H1 (cell line): ENCODE results near the gene VARS2. TPM values are rescaled to one million over a fixed set of nuclear protein-coding genes. Genes with fewer than 3 reads are reported as not detected.

Experiments
- CTCF ChIA-PET: fragments of 300-600 bp; sonication (Branson Sonifier 250); formaldehyde crosslinking; loops from one replicate; lab custom pipeline; 2021; ENCODE audit not compliant: partially characterized antibody; lab: Charles Lee
- POLR2A ChIA-PET: fragments of 300-600 bp; sonication (Branson Sonifier 250); formaldehyde crosslinking; loops from one replicate; lab custom pipeline; 2021; ENCODE audit warnings: inconsistent platforms; ENCODE audit not compliant: partially characterized antibody; lab: Charles Lee
- DNase-seq, 2 experiments: peaks; one replicate each; pipeline versions ENCODE4 v3.0.0 to v3.0.0-alpha.2; 2010 to 2022; ENCODE audit warnings: low spot score in 2 of 2, low read depth in 1 of 2, mixed read lengths in 1 of 2
- FAIRE-seq: peaks from 2 replicates; lab custom pipeline; 2011; peaks lifted over from hg19 to GRCh38; lab: Jason Lieb, UNC
- H2AFZ ChIP-seq: 2 replicates; pipeline ENCODE4 v1.8.1; 2012; ENCODE audit warnings: low read length, inconsistent platforms
- H2AK5ac ChIP-seq: 2 replicates; pipeline ENCODE4 v1.6.1; 2013; ENCODE audit warnings: low read depth, low read length
- H2BK120ac ChIP-seq: replicated peaks from 2 replicates; pipeline ENCODE3; 2013; ENCODE audit warnings: low read depth, low read length, inconsistent platforms
- H2BK12ac ChIP-seq: 2 replicates; pipeline ENCODE4 v1.6.1; 2013; ENCODE audit warnings: low read depth, low read length
- H2BK15ac ChIP-seq: 2 replicates; pipeline ENCODE4 v1.6.1; 2013; ENCODE audit warnings: low read length
- H2BK20ac ChIP-seq: 2 replicates; pipeline ENCODE4 v1.6.1; 2013; ENCODE audit warnings: low read length
- H2BK5ac ChIP-seq: 2 replicates; pipeline ENCODE4 v1.6.1; 2013; ENCODE audit warnings: low read depth, low read length
- H3K14ac ChIP-seq: 2 replicates; pipeline ENCODE4 v1.6.1; 2013; ENCODE audit warnings: inconsistent platforms; ENCODE audit not compliant: insufficient read length
- H3K18ac ChIP-seq: 2 replicates; pipeline ENCODE4 v1.6.1; 2013; ENCODE audit warnings: low read length; ENCODE audit errors: extremely low read depth
- H3K23ac ChIP-seq: 2 replicates; pipeline ENCODE4 v1.6.1; 2013; ENCODE audit warnings: inconsistent platforms; ENCODE audit not compliant: insufficient read length
- H3K23me2 ChIP-seq: 2 replicates; pipeline ENCODE4 v1.6.1; 2013; ENCODE audit warnings: low read depth, low read length
- H3K27ac ChIP-seq: 2 replicates; pipeline ENCODE4 v1.6.1; 2011; ENCODE audit warnings: low read depth, low read length, inconsistent platforms
- H3K27me3 ChIP-seq, 4 experiments: replicated peaks in 1 of 4; 1 replicate in 1 of 4; 2 replicates in 3 of 4; pipeline versions ENCODE4 v1.6.1 to v1.8.1; 2011 to 2013; ENCODE audit warnings: low read length in 3 of 4, mild to moderate bottlenecking in 3 of 4, inconsistent platforms in 2 of 4, mixed read lengths in 2 of 4, moderate library complexity in 1 of 4; ENCODE audit not compliant: control insufficient read depth in 3 of 4, insufficient read depth in 3 of 4; ENCODE audit errors: extremely low read depth in 1 of 4
- H3K36me3 ChIP-seq, 4 experiments: 2 replicates each; pipeline versions ENCODE4 v1.6.1 to v1.8.1; 2011 to 2013; ENCODE audit warnings: mild to moderate bottlenecking in 4 of 4, low read length in 3 of 4, moderate library complexity in 2 of 4, control low read depth in 1 of 4, inconsistent platforms in 1 of 4; ENCODE audit not compliant: insufficient read depth in 4 of 4, control insufficient read depth in 2 of 4
- H3K4ac ChIP-seq: replicated peaks from 2 replicates; pipeline ENCODE3; 2013; ENCODE audit warnings: low read length, low read depth, mixed read lengths, inconsistent platforms; ENCODE audit not compliant: insufficient read length
- H3K4me1 ChIP-seq, 4 experiments: replicated peaks in 1 of 4; 1 replicate in 1 of 4; 2 replicates in 3 of 4; pipeline versions ENCODE4 v1.6.1 to v1.8.1; 2011 to 2013; ENCODE audit warnings: low read length in 3 of 4, inconsistent platforms in 2 of 4, mixed read lengths in 1 of 4; ENCODE audit not compliant: insufficient read depth in 4 of 4, control insufficient read depth in 3 of 4
- H3K4me2 ChIP-seq, 2 experiments: 2 replicates each; pipeline versions ENCODE4 v1.6.1 to v1.8.1; 2011 to 2013; ENCODE audit warnings: low read depth in 2 of 2, low read length in 2 of 2, control low read depth in 1 of 2, inconsistent platforms in 1 of 2, mild to moderate bottlenecking in 1 of 2; ENCODE audit not compliant: insufficient read depth in 1 of 2
- H3K4me3 ChIP-seq, 4 experiments: fragments of 200-600, 300-600 bp in 1 of 4; sonication (generic), shearing (Covaris generic), sonication (Bioruptor Twin) in 1 of 4; 2 replicates each; pipeline versions ENCODE4 v1.5.1 to v1.8.1; 2011 to 2016; ENCODE audit warnings: low read length in 4 of 4, low read depth in 3 of 4, control low read depth in 2 of 4, inconsistent platforms in 2 of 4, mild to moderate bottlenecking in 2 of 4, mixed read lengths in 1 of 4, moderate library complexity in 1 of 4; ENCODE audit not compliant: insufficient read depth in 2 of 4; ENCODE audit errors: extremely low read depth in 1 of 4
- H3K56ac ChIP-seq: replicated peaks from 2 replicates; pipeline ENCODE3; 2013; ENCODE audit warnings: low read depth, mild to moderate bottlenecking, mixed read lengths, low read length, inconsistent platforms; ENCODE audit not compliant: insufficient read length
- H3K79me1 ChIP-seq: 2 replicates; pipeline ENCODE4 v1.6.1; 2013; ENCODE audit warnings: low read depth, low read length, control low read depth
- H3K79me2 ChIP-seq, 2 experiments: 2 replicates each; pipeline versions ENCODE4 v1.6.1 to v1.8.1; 2012 to 2013; ENCODE audit warnings: low read length in 2 of 2, mild to moderate bottlenecking in 2 of 2, inconsistent platforms in 1 of 2; ENCODE audit not compliant: insufficient read depth in 2 of 2, control insufficient read depth in 1 of 2
- H3K9ac ChIP-seq, 4 experiments: replicated peaks in 1 of 4; 1 replicate in 1 of 4; 2 replicates in 3 of 4; pipeline versions ENCODE4 v1.6.1 to v1.8.1; 2011 to 2013; ENCODE audit warnings: low read depth in 3 of 4, low read length in 3 of 4, control low read depth in 2 of 4, mild to moderate bottlenecking in 2 of 4, moderate library complexity in 2 of 4, inconsistent platforms in 1 of 4; ENCODE audit errors: extremely low read depth in 1 of 4
- H3K9me3 ChIP-seq, 2 experiments: 2 replicates each; pipeline versions ENCODE4 v1.6.1 to v1.8.1; 2012 to 2013; ENCODE audit warnings: mild to moderate bottlenecking in 2 of 2, moderate library complexity in 2 of 2, control low read depth in 1 of 2, inconsistent platforms in 1 of 2, low read depth in 1 of 2, low read length in 1 of 2, mixed read lengths in 1 of 2; ENCODE audit not compliant: insufficient read depth in 2 of 2
- H4K20me1 ChIP-seq, 2 experiments: replicated peaks in 1 of 2; 2 replicates each; pipeline versions ENCODE3 to v1.8.1; 2011 to 2013; ENCODE audit warnings: inconsistent platforms in 2 of 2, low read length in 2 of 2, mild to moderate bottlenecking in 1 of 2; ENCODE audit not compliant: insufficient read depth in 2 of 2, control insufficient read depth in 1 of 2
- H4K5ac ChIP-seq: 2 replicates; pipeline ENCODE4 v1.6.1; 2013; ENCODE audit warnings: low read length, low read depth, mixed read lengths, inconsistent platforms; ENCODE audit not compliant: insufficient read length
- H4K8ac ChIP-seq: 2 replicates; pipeline ENCODE4 v1.8.0; 2013; ENCODE audit warnings: mild to moderate bottlenecking, moderate library complexity, low read length, inconsistent platforms; ENCODE audit not compliant: insufficient read depth; ENCODE audit errors: extremely low read depth
- H4K91ac ChIP-seq: replicated peaks from 2 replicates; pipeline ENCODE3; 2013; ENCODE audit warnings: low read length, mixed read lengths, inconsistent platforms; ENCODE audit not compliant: insufficient read length
- BCL11A ChIP-seq, 2 experiments: IDR thresholded peaks; one replicate each; pipeline ENCODE4 v1.6.1; 2011; ENCODE audit warnings: low read depth in 2 of 2, low read length in 2 of 2, mild to moderate bottlenecking in 2 of 2
- CBX8 ChIP-seq: fragments of 300-800, 300-1000 bp; sonication (generic); IDR thresholded peaks from 2 replicates; pipeline ENCODE4 v1.7.1; 2016; ENCODE audit warnings: low read depth, low read length, borderline replicate concordance
- CEBPB ChIP-seq: IDR thresholded peaks from 2 replicates; pipeline ENCODE4 v1.6.1; 2012; ENCODE audit warnings: low read depth, low read length
- EZH2 ChIP-seq: fragments of 200-600 bp; sonication (generic); IDR thresholded peaks from 2 replicates; pipeline ENCODE4 v1.7.1; 2012; ENCODE audit warnings: low read depth, mild to moderate bottlenecking, moderate library complexity, low read length, inconsistent platforms; ENCODE audit not compliant: severe bottlenecking
- HDAC6 ChIP-seq: IDR thresholded peaks from one replicate; pipeline ENCODE4 v1.7.1; 2012; ENCODE audit warnings: low read depth, mild to moderate bottlenecking, inconsistent platforms, low read length, moderate library complexity
- MAFK ChIP-seq: IDR thresholded peaks from 2 replicates; pipeline ENCODE4 v1.6.1; 2012; ENCODE audit warnings: low read depth, mild to moderate bottlenecking, improper control_type of control experiment, low read length
- NANOG ChIP-seq: IDR thresholded peaks from 2 replicates; pipeline ENCODE4 v1.6.1; 2011; ENCODE audit warnings: low read length, low read depth, mild to moderate bottlenecking, inconsistent platforms; ENCODE audit not compliant: insufficient read depth, poor library complexity, severe bottlenecking
- RBBP5 ChIP-seq: IDR thresholded peaks from 2 replicates; pipeline ENCODE4 v1.7.1; 2012; ENCODE audit warnings: low read depth, mild to moderate bottlenecking, inconsistent platforms, low read length, moderate library complexity, borderline replicate concordance
- SP1 ChIP-seq: IDR thresholded peaks from 2 replicates; pipeline ENCODE4 v1.6.1; 2011; ENCODE audit warnings: low read depth, low read length
- SRF ChIP-seq: IDR thresholded peaks from 2 replicates; pipeline ENCODE4 v1.6.1; 2011; ENCODE audit warnings: mild to moderate bottlenecking, low read depth, low read length, moderate library complexity
- SUZ12 ChIP-seq: fragments of 200-600 bp; sonication (generic); IDR thresholded peaks from 2 replicates; pipeline ENCODE4 v1.6.1; 2012; ENCODE audit warnings: mild to moderate bottlenecking, inconsistent platforms, low read length, moderate library complexity, mixed read lengths
- WGBS, 2 experiments: shearing (Covaris generic) in 1 of 2; methylation state at CpG; one replicate each; pipeline versions ENCODE4 v1.1.6 to v1.1.7; 2013 to 2015; ENCODE audit warnings: low lambda C conversion rate in 2 of 2, mixed read lengths in 2 of 2, inconsistent platforms in 1 of 2, low coverage in 1 of 2, missing lambda C conversion rate in 1 of 2; ENCODE audit not compliant: insufficient replicate concordance in 2 of 2, insufficient coverage in 1 of 2, insufficient read length in 1 of 2; ENCODE audit errors: extremely low coverage in 1 of 2, missing lambda C conversion rate in 1 of 2; 5-methylcytosine and 5-hydroxymethylcytosine counted together
- polyA plus RNA-seq, 7 experiments: library from polyadenylated mRNA; depleted of rRNA in 3 of 7; stranded (reverse) in 5 of 7; unstranded in 2 of 7; fragments of >200 nt in 5 of 7; fragments of 200-250 nt in 2 of 7; gene quantifications; 1 replicate in 5 of 7; 2 replicates in 1 of 7; 4 replicates in 1 of 7; pipeline versions ENCODE4 v1.2.1 to v1.2.3, GENCODE V29; 2011 to 2013; ENCODE audit warnings: missing spikeins in 2 of 7, mixed read lengths in 2 of 7
- total RNA-seq: library from RNA; stranded (reverse); fragmentation: NEBNext Ultra II Directional; extraction: Animal tissue kit (Norgen Biotek cat#: 25700); gene quantifications from 2 replicates; pipeline ENCODE4 v1.2.1, GENCODE V29; 2021
- TF ChIP-seq, protein P1 (sequence below): IDR thresholded peaks from 2 replicates; pipeline ENCODE4 v1.6.1; 2011; ENCODE audit warnings: low read depth, mild to moderate bottlenecking, low read length; ENCODE audit not compliant: insufficient read depth
- TF ChIP-seq, protein P2 (sequence below): IDR thresholded peaks from 2 replicates; pipeline ENCODE4 v1.6.1; 2012; ENCODE audit warnings: inconsistent platforms

Gene VARS2
- total and polyA plus RNA-seq, 2 of the 8 experiments (the other 6 are each of a cell fraction or from before 2014, with no cell fraction given): 26.8 to 47.7 TPM

DNA sequence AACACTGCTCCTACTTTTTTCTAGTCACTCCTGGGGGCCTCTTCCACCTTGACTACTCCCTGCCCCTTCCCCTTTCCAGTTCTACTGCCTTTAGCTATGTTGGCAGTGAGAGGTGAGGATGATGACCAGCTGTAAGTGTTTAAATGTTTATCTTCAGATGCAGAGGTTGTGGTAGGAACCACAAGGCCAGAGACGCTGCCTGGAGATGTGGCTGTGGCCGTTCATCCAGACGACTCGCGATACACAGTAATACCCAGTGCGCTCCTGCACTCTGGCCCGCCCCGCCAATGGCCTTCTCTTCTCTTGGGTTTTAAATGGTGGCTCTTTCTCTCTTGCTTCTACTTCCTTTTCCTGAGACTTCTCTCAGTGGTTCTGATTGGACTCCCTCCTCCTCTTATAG lies 4.6 kb downstream of the VARS2 start:
- CTCF ChIA-PET: interaction anchor here (0.6 to 16.0 kb wide), 11 partner anchors 10 to 240 kb away, joined by 3 to 285 read pairs (median 18); partner anchors contain the start of genes DDR1 and MUCL3
- no peak overlapping the region for H2BK20ac ChIP-seq
- 91% methylated on average over 8 of the region's 8 CpGs; no CpG with 5 or more reads in 1 of the 2 experiments for WGBS, 2 experiments
- H3K23me2 ChIP-seq: peaks cover 3% of the 10 kb centered on the region; the same call in 1 of the 2 replicates
- H2AK5ac ChIP-seq: no peak overlapping the region
- POLR2A ChIA-PET: interaction anchor here (0.7 to 2.6 kb wide), 3 partner anchors 24 to 541 kb away, joined by 3 to 5 read pairs (median 3); no protein-coding TSS in a partner anchor
- no peak overlapping the region for H2BK120ac ChIP-seq
- H3K36me3 ChIP-seq: peaks cover 8 to 35% (median 17%) of the 10 kb centered on the region in 4 experiments; a peak in 7 of 8 replicates
- no peak overlapping the region for H2BK5ac ChIP-seq
- no peak overlapping the region for H2AFZ ChIP-seq
- peaks cover 0 to 12% (median 7%) of the 10 kb centered on the region in 4 experiments; a peak in 6 of 7 replicates for H3K4me1 ChIP-seq
- H3K9ac ChIP-seq: no peak overlapping the region
- H3K18ac ChIP-seq: no peak overlapping the region
- no peak overlapping the region for H3K14ac ChIP-seq
- H3K4me2 ChIP-seq: no peak overlapping the region
- FAIRE-seq: no peak
- no peaks in the 10 kb centered on the region for H4K20me1 ChIP-seq
- H3K79me2 ChIP-seq: no peaks in the 10 kb centered on the region; a peak in 1 of 4 replicates
- H3K79me1 ChIP-seq: no peaks in the 10 kb centered on the region
- H3K4ac ChIP-seq: no peak overlapping the region
- H4K5ac ChIP-seq: no peak overlapping the region
- H3K23ac ChIP-seq: no peak overlapping the region
- H2BK12ac ChIP-seq: no peak overlapping the region
- TF ChIP-seq NANOG (no peak), CBX8 (no peak), HDAC6 (no peak), RBBP5 (no peak), CEBPB (no peak), EZH2 (no peak), MAFK (no peak), SP1 (no peak), SRF (no peak), BCL11A (IDR thresholded peaks at IDR 0.05; ENCODE audit: low read depth in 2 of 2, low read length in 2 of 2) (no peak), SUZ12 (no peak)
- TF ChIP-seq, protein P1, sequence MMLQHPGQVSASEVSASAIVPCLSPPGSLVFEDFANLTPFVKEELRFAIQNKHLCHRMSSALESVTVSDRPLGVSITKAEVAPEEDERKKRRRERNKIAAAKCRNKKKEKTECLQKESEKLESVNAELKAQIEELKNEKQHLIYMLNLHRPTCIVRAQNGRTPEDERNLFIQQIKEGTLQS: no peak
- TF ChIP-seq, protein P2, sequence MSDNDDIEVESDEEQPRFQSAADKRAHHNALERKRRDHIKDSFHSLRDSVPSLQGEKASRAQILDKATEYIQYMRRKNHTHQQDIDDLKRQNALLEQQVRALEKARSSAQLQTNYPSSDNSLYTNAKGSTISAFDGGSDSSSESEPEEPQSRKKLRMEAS: no peak
- TF ChIP-seq, all 59 proteins: peak for 0
- H4K8ac ChIP-seq: no peak overlapping the region
- H4K91ac ChIP-seq: no peak overlapping the region
- H3K27me3 ChIP-seq: no peaks in the 10 kb centered on the region
- no peak overlapping the region for H3K4me3 ChIP-seq
- no peak overlapping the region for H3K27ac ChIP-seq
- DNase-seq: no peak
- H3K9me3 ChIP-seq: no peaks in the 10 kb centered on the region
- no peak overlapping the region for H3K56ac ChIP-seq
- H2BK15ac ChIP-seq: no peak overlapping the region
